Erythroblast (primary cell): ENCODE data around the gene GPC5.

Experiments
- GATA1 ChIP-seq: IDR thresholded peaks from 2 replicates; pipeline ENCODE4 v1.6.1; 2011; ENCODE audit warnings: low read depth, mild to moderate bottlenecking, control low read depth, low read length, moderate library complexity
- POLR2A ChIP-seq: IDR thresholded peaks from 2 replicates; pipeline ENCODE4 v1.6.1; 2011; ENCODE audit warnings: mild to moderate bottlenecking, low read length

GRCh38 chr13:92668157-92668556 lies 1269.7 kb downstream of the GPC5 start:
- TF ChIP-seq POLR2A (no peak), GATA1 (no peak)
